Right lobe of liver (tissue), 4 donors: ENCODE results near the gene MAP3K2.

Source experiments
- POLR2A ChIP-seq: fragments of 450-650 bp; IDR thresholded peaks from one replicate; pipeline ENCODE4 v1.6.1; 2017; ENCODE audit warnings: antibody characterized with exemption, mild to moderate bottlenecking
- TF ChIP-seq, protein P1 (sequence below), 4 donors: fragments of 200-600 bp in 3 of 4; fragments of 450-650 bp in 1 of 4; IDR thresholded peaks; one replicate each; pipeline versions ENCODE4 v1.5.1 to v1.8.0; 2016 to 2022; ENCODE audit warnings: antibody characterized with exemption in 4 of 4, mild to moderate bottlenecking in 2 of 4
- donor health status: DM: no; HTN: no; CAD: no.
- donor health status: DM: no; HTN: no; CAD: no.
- donor health status: DM: no; HTN: yes; CAD: no.

DNA sequence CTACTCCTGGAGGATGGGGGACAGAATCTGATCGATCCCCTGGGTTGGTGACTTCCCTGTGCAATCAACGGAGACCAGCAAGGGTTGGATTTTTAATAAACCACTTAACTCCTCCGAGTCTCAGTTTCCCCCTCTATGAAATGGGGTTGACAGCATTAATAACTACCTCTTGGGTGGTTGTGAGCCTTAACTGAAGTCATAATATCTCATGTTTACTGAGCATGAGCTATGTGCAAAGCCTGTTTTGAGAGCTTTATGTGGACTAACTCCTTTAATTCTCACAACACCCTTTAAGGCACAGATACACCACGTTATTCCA lies 31.3 kb upstream of the MAP3K2 start:
- TF ChIP-seq, protein P1, sequence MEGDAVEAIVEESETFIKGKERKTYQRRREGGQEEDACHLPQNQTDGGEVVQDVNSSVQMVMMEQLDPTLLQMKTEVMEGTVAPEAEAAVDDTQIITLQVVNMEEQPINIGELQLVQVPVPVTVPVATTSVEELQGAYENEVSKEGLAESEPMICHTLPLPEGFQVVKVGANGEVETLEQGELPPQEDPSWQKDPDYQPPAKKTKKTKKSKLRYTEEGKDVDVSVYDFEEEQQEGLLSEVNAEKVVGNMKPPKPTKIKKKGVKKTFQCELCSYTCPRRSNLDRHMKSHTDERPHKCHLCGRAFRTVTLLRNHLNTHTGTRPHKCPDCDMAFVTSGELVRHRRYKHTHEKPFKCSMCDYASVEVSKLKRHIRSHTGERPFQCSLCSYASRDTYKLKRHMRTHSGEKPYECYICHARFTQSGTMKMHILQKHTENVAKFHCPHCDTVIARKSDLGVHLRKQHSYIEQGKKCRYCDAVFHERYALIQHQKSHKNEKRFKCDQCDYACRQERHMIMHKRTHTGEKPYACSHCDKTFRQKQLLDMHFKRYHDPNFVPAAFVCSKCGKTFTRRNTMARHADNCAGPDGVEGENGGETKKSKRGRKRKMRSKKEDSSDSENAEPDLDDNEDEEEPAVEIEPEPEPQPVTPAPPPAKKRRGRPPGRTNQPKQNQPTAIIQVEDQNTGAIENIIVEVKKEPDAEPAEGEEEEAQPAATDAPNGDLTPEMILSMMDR (IDR thresholded peaks at IDR 0.05): no peak
- TF ChIP-seq POLR2A: no peak
